COLO668 (cell line): ENCODE results near the gene PAGE5.

ENCODE experiments used
- DNase-seq: peaks from one replicate; lab custom pipeline; 2025; ENCODE audit not compliant: unreplicated experiment; lab: John Stamatoyannopoulos, UW

Gene PAGE5, protein sequence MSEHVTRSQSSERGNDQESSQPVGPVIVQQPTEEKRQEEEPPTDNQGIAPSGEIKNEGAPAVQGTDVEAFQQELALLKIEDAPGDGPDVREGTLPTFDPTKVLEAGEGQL

DNA sequence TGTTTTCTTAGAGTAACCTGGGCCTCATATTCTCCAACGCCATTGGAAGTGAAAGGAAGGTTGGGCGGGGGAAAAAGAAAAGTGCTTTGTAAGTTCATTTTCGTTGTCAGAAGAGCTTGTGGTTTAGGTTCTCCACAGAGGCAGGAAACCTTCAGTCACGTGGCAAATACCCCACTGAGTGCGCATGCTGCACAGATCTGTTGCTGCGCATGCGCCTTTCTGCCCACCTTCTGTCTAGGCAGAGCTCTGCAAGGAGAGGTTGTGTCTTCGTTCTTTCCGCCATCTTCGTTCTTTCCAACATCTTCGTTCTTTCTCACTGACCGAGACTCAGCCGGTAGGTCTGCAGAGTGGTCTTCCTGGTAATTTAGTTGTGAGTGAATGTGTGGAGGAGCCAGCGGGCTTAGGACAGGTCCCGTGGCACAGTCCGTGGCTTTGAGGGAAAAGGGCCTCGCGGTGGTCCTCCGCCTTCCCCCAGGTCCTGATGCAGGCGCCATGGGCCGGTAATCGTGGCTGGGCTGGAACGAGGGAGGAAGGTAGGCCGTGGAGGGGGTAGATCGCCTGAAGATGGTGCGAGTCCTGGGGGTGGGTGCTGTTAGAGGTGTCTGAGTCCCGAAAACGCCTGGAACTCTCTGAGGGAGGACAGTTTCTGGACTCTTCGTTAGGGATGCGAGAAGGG, at the start of gene PAGE5:
PAGE5 (plus strand) TSS at position 228 of the 676 bp plus-strand sequence. CDS start 1,037 bp downstream, outside the sequence.
- no peak for DNase-seq

DNA sequence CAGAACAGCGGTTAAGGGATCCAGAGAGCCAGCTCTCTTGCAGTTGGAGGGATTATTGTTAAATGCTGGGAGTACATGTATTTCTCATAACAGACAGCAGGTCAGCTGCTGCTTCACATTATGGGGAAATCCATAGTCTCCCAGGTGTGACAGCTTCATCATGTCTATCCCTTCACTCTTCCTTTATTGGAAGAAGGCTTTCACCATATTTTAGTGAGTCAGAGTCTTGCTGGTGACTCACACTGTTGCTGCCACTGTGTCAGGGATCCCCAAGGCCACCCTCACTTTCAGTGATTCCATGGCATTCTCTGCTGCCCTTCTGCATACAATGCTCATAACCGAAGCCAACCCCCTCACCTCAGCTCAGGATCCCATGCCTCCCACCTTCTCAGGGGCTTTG, 32.9 kb upstream of the PAGE5 start:
- DNase-seq, result no peak

DNA sequence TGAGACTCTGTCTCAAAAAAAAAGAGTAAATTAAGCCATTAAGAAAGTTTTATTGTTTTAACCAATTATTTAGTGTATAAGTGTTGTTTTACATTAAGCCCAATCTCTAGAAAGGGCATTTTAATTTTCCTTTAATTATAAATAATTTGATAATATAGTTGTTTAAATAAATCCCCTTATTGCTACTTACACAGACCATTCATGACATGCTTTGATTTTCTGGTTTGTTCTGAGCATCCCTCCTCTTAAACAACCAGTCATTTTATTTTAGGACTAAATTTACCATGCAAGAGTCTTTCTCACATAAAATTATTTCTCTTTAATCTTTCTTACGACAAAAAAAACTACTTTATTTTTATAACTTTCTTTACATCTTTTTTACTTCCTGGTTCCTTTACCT, 23.5 kb upstream of the PAGE5 start:
- DNase-seq, result no peak

DNA sequence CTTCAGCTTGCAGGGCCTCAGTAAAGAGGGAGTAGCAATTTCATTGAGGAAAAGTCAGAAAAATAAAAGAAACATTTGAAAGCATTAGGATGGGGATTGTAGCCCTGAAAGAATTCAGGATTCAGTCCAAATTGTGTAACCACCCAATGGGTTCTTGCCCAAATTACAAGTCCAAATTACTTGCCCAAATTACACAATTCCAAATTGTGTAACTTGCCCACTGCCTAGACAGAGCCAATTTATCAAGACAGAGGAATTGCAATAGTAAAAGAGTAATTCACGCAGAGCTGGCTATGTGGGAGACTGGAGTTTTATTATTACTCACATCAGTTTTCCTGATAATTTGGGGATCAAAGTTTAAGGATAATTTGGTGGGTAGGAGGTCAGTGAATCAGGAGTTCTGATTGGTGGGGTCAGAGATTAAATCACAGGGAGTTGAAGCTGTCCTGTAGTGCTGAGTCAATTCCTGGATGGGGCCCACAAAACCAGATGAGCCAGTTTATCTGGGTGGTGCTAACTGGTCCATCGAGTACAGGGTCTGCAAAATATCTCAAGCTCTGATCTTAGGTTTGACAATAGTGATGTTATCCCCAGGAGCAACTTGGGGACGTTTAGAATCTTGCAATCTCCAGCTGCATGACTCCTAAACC, 18.1 kb upstream of the PAGE5 start:
- DNase-seq, result no peak

DNA sequence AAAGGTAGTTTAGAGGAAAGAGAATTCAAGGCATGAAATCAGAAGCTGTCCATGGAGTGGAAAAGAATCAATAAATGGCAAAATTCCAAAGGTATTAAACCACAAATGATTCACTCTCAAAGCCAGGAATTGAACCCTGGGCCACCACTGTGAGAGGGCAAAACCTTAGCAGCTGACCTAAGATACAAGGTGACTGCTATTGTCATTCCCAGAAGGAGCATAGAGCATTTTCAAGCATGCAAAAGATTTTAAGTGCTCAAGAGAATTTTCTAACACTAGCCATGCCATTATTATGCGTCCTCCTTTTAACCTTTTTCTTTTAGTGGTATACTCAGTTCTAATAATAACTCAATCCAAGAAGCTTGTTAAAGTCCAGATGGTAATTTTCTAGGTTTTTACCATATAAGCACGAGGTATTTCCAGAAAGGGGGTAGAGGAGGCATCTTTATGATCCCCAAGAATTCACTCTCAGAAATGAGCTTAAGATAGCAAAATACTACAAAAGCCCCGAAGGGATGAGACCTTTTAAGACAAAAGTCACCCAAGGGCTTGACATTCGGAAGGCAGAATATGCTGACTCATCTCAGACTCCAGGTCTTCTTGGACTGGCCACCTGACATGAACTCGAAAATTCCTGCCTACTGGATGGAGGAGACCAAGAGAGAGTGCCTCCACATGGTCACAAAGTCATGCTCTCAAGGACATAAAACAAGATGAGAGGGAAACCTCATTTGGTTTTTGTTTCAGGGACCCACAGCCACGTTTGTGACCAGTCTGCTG, 13.8 kb upstream of the PAGE5 start:
- no peak for DNase-seq

DNA sequence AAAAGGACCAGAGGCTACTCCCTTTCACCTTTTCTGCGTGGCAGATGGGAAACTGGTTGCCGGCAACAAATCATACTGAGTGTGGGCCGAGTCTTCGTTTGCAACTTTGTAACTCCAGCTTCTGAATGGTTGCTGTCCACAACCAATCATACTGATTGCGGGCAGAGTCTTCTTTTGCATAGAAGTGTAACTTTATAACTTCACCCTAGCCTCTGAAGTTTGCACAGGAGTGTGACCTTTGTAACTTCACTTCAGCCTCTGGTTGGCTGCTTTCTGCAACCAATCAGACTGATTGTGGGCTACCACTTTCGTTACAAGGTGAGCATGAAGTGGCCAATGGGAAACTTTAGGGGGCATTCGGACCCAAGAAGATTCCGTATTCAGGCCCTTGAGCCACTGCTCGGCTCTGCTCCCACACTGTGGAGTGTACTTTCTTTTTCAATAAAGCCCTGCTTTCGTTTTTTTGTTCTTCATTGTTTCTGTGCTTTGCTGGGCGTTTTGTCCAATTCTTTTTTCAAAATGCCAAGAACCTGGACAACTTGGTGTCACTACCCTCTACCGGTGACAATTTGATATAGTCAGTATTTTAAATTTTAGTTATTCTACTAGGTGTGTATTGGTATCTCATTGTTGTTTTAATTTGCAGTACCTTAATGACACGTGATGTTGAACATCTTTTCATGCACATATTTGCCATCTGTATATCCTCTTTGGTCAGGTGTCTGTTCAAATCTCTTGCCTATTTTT, 9.0 kb upstream of the PAGE5 start:
- DNase-seq, result no peak

DNA sequence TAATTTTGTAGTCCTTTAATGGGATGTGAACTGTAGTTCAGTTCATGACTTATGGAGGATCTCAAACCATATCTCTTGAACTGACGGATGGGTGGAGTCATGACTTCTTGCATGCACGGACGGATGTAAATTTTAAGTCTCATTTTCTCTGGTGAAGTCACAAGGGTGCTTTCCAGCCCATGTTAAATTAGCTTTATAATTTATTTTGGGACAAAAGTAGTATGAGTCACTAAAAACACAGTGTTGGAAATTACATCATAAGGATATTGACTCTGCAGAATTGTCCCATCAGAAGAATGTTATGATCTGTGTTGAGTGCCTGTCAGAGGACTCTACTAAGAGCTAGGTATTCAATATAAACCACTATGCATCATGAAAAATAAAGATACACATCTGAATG, 6.8 kb upstream of the PAGE5 start:
- DNase-seq, result no peak

DNA sequence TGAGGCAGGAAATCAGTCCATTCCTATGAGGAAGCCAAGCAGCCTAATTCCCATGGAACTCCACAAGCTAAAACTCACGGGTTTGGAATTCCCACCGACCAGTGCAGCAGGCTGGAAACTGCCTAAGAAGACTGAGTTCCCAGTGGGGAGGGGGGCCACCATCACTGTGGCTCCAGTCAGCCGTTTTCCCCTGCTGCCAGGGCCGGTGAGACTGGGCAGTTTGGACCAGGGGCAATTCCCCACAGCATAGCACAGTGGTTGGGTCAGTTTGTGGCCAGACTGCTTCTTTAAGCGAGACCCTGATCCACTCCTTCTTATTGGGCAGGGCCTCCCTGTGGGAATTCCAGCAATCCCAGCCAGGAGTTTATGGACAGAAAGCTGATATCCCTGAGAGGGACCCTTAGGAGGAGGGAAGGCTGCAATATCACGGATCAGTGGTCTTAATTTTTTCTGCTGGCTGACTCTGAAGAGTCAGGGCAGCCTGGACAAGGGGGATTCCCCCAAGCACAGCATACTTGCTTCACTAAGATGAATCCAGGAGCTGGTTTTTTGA, 20.7 kb downstream of the PAGE5 start:
- DNase-seq, result no peak

DNA sequence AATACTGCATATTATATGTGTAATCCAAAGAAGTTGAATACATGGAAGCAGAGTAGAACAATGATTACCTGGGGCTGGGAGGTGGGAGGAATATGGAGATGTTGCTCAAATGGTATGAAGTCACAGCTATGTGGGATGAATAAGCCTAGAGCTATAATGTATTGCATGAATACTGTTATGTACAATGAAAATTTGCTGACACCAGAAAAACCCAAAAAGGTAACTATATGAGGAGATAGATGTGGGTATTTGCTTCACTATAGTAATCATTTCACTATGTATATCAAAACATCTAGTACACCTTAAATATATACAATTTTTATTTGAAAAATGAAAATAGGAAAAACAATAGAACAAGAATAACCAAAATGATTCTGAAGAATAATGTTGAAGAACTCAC, 33.4 kb downstream of the PAGE5 start:
- no peak for DNase-seq

DNA sequence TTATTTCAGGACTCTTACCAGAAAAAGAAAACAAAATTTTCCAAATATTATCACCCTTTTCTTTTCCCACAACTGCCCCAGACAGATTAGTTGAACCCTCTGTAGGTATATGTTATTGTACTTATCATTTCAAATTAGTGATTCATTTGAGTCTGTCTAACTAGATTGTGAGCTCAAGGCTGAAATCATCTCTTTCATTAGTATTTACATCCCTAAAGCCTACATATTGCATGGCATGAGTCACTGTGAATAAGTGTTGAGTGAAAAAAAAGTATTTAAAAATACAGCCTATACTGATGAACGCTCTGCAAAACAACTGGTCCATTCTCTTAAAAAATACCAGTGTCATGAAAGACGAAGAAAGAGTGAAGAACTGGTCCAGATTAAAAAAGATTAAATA, 40.7 kb downstream of the PAGE5 start:
- no peak for DNase-seq

DNA sequence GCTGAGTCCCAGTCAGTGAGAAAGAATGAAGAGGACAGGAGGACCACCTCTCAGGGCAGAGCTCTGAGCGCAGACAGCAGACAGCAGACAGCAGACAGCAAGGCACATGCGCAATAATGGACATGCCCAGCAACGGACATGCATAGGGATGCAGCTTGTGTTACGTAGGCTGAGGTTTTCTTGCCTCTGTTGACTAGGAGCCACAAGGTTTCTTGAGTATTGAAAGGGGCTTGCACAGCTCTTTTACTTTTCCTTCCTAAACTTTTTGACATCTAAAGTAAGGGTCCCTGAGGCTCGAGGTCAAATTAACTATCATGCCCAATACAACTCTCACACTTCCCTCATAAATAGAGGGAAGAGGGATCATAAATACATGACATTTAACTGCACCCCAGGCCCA, 44.7 kb downstream of the PAGE5 start, which contains the start of gene PAGE3:
PAGE3 (minus strand) TSS at position 101 of the 400 bp plus-strand sequence. CDS start 1,013 bp downstream, outside the sequence.
- no peak for DNase-seq
